Kidney (tissue), 14 donors: ENCODE data around the gene LTBP2. TPM values are rescaled to one million over a fixed set of nuclear protein-coding genes. Genes with fewer than 3 reads are reported as not detected.

Experiments
- DNase-seq, 5 donors: peaks; one replicate each; pipeline ENCODE4 v3.0.0-alpha.2; 2013 to 2020
- FAIRE-seq: peaks from 2 replicates; lab custom pipeline; 2012; peaks lifted over from hg19 to GRCh38; lab: Jason Lieb, UNC
- H3K27ac ChIP-seq, 2 donors: one replicate each; pipeline ENCODE4 v1.7.0; 2013; ENCODE audit warnings: low read depth in 2 of 2, low read length in 2 of 2, inconsistent platforms in 1 of 2
- H3K27me3 ChIP-seq: one replicate; pipeline ENCODE4 v1.7.1; 2013; ENCODE audit warnings: low read length, inconsistent platforms; ENCODE audit not compliant: control insufficient read depth, insufficient read depth
- H3K36me3 ChIP-seq, 3 donors: one replicate each; pipeline versions ENCODE4 v1.7.0 to v1.7.1; 2013; ENCODE audit warnings: low read length in 3 of 3, control low read depth in 1 of 3, inconsistent platforms in 1 of 3; ENCODE audit not compliant: insufficient read depth in 3 of 3, control insufficient read depth in 2 of 3
- H3K4me1 ChIP-seq, 3 donors: one replicate each; pipeline versions ENCODE4 v1.7.0 to v1.7.1; 2013; ENCODE audit warnings: low read length in 3 of 3, inconsistent platforms in 1 of 3, low read depth in 1 of 3; ENCODE audit not compliant: control insufficient read depth in 2 of 3, insufficient read depth in 2 of 3
- H3K4me3 ChIP-seq, 3 donors: one replicate each; pipeline versions ENCODE4 v1.7.0 to v1.8.1; 2013; ENCODE audit warnings: low read length in 3 of 3, control low read depth in 1 of 3, inconsistent platforms in 1 of 3
- H3K9ac ChIP-seq, 3 donors: one replicate each; pipeline versions ENCODE4 v1.7.0 to v1.7.1; 2013; ENCODE audit warnings: low read length in 3 of 3, control low read depth in 1 of 3, inconsistent platforms in 1 of 3
- H3K9me3 ChIP-seq, 3 donors: one replicate each; pipeline versions ENCODE4 v1.7.0 to v1.7.1; 2013; ENCODE audit warnings: low read length in 3 of 3, control low read depth in 1 of 3, inconsistent platforms in 1 of 3; ENCODE audit not compliant: control insufficient read depth in 2 of 3, insufficient read depth in 1 of 3
- intact Hi-C: fragments of 100-400 bp; cut with DNase I; formaldehyde crosslinking; loops from one replicate; pipeline ENCODE4 v1.11.1; 2022
- polyA plus RNA-seq: library from polyadenylated mRNA; stranded (reverse); fragments of 350-450 nt; fragmentation: Illumina TruSeq; extraction: RNeasy Lipid Tissue Mini Kit (QIAGEN cat#74804); gene quantifications from one replicate; pipeline ENCODE4 v1.2.3, GENCODE V29; 2014; ENCODE audit warnings: low read depth, low replicate concordance; ENCODE audit not compliant: insufficient read depth
- total RNA-seq: library from RNA; stranded (reverse); fragmentation: NEBNext Ultra II Directional; extraction: Animal tissue kit (Norgen Biotek cat#: 25700); gene quantifications from one replicate; pipeline ENCODE4 v1.2.1, GENCODE V29; 2021
- TF ChIP-seq, protein P1 (sequence below): IDR thresholded peaks from 3 replicates; pipeline ENCODE4 v1.5.1; 2012; ENCODE audit warnings: mild to moderate bottlenecking, moderate library complexity, borderline replicate concordance; ENCODE audit not compliant: insufficient read depth; ENCODE audit errors: extremely low read depth
- donor health status: control.
- donor health status: control.
- donor health status: control.
- donor health status: control.
- donor health status: control.
- donor health status: DM: yes; HTN: yes; CAD: no.
- donor health status: Normal renal cell carcinoma (clear cell type).

The LTBP2 gene
- total and polyA plus RNA-seq, 2 donors from 2014 or later = 2.9 to 10.4 TPM

DNA sequence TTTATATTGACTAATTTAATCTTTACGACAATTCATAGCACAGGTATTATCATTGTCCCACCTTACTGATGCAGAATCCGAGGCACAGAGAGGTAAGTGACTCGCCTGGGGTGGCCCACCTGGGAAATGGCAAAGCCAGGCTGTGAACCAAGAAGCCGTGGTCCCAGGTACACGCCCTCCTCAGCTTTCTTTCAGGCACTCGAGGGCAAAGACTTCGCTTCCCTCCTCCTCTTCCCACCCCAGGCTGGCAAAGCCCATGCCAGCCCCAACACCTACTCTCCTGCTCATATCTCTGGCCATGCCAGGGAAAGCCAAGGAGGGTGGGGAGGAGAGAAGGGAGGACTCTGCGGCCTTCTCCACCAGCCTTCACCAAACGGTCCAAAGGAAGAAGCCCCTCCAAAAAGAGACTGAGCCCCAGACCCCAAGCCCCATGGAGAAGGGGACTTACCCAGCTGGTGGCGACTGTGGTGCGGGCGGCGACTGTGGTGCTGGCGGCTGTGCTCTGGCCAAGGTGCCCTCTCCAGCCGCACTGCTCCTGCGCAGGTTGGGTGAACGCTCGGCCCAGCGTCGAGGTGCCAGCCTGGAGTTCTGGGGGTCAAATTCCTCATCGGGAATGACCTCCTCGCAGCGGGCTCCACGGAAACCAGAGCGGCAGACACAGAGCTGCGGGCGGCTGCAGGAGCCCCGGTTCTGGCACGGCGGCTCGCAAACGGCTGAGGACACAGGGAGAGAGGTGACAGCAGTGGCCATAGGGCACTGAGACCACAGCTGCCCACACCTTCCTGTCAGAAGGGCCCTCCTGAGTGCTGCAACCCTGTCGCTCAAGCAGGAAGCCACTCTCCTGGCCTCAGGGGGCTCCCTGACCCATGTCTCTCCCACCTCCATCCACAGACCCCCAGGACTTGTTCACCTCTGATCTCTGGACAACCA, 26.4 kb downstream of the LTBP2 start:
- Histone ChIP-seq H3K27me3 (no peaks in the 10 kb centered on the region), H3K4me1 (peaks cover 0 to 9% (median 6%) of the 10 kb centered on the region in 3 donors), H3K9ac (no peak overlapping the region), H3K9me3 (no peaks in the 10 kb centered on the region), H3K27ac (no peak overlapping the region), H3K36me3 (no peaks in the 10 kb centered on the region), H3K4me3 (no peak overlapping the region)
- TF ChIP-seq, protein P1, sequence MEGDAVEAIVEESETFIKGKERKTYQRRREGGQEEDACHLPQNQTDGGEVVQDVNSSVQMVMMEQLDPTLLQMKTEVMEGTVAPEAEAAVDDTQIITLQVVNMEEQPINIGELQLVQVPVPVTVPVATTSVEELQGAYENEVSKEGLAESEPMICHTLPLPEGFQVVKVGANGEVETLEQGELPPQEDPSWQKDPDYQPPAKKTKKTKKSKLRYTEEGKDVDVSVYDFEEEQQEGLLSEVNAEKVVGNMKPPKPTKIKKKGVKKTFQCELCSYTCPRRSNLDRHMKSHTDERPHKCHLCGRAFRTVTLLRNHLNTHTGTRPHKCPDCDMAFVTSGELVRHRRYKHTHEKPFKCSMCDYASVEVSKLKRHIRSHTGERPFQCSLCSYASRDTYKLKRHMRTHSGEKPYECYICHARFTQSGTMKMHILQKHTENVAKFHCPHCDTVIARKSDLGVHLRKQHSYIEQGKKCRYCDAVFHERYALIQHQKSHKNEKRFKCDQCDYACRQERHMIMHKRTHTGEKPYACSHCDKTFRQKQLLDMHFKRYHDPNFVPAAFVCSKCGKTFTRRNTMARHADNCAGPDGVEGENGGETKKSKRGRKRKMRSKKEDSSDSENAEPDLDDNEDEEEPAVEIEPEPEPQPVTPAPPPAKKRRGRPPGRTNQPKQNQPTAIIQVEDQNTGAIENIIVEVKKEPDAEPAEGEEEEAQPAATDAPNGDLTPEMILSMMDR = no peak
- DNase-seq (peak in 1 of 5 donors; percentile 31), FAIRE-seq (no peak)
- intact Hi-C loops = no loop called here

DNA sequence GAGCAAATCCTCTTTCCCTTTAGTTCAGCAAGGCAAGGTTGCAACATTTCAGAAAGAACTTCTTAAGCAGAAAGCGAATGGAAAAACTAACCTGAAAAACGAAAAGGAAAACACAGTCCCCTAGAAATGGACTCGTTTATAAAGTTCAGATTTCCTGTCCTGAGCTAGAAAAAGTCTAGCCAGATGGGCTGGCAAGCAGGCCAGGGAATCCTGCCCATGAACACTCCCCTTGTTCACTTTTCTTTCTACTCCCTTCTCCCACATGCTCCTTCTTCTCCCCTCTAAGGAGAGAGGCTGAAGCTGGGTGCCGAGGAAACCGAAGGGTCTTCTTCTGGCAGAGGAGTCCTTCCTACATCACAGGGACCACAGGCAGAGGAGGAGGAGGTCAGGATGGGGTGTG, 27.1 kb downstream of the LTBP2 start:
- Histone ChIP-seq H3K36me3 (no peaks in the 10 kb centered on the region), H3K4me3 (no peak overlapping the region), H3K27ac (no peak overlapping the region), H3K9ac (no peak overlapping the region), H3K27me3 (no peaks in the 10 kb centered on the region), H3K9me3 (no peaks in the 10 kb centered on the region), H3K4me1 (peaks cover 0 to 9% (median 6%) of the 10 kb centered on the region in 3 donors)
- DNase-seq = no peak
- TF ChIP-seq, protein P1 = no peak
- intact Hi-C loops = no loop called here
- FAIRE-seq = no peak

DNA sequence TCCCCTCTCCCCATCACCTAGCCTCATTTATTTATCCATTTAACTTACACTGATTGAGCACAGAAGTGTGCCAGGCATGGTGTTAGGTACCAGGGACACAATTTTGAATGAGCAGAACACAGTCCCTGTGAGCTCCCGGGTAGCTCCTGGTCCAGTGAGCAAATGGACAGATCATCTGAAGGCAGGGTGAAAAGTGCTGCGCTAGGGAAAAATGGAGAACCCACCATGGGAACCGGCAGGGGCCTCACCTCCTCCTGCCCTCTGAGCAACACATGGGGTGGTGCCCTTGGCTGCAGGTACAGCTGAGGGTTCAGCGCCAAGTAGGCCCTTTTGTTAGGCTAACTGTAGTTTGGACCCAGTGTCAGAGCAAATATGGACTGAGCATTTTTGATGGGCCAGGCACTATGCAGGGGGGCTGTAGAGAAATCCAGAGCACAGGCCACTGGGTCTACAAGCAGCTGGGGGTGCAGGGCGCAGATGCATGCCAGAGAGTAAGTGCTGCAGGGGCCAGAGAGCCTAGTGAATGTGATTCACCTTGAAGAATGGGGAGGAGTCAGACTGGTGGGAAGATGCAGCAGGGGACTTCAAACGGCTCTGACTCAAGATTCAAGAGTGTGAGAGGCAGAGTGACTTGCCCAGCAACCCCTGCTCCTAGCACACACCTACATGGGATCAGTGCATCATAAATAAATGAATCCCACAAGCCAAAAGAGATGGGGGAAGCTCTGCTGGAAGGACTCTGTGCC, 28.2 kb downstream of the LTBP2 start:
- Histone ChIP-seq H3K9me3 (no peaks in the 10 kb centered on the region), H3K4me1 (peaks cover 0 to 9% (median 6%) of the 10 kb centered on the region in 3 donors), H3K9ac (no peak overlapping the region), H3K4me3 (no peak overlapping the region), H3K27ac (no peak overlapping the region), H3K36me3 (no peaks in the 10 kb centered on the region), H3K27me3 (no peaks in the 10 kb centered on the region)
- intact Hi-C loops = no loop called here
- no peak for FAIRE-seq
- no peak for DNase-seq
- TF ChIP-seq, protein P1 = no peak
